ENCODE results near the gene TAF10. TPM values are rescaled to one million over a fixed set of nuclear protein-coding genes. Genes with fewer than 3 reads are reported as not detected.

The TAF10 gene
- polyA plus RNA-seq, 1 of the 3 experiments (the other 2 are of a cell fraction) = 213 TPM

GRCh38 chr11:6618117-6619003, 6.3 kb upstream of the TAF10 start:
- no peak for DNase-seq
- WGBS (ENCODE audit: low lambda C conversion rate) = 34% methylated on average over 13 of the region's 15 CpGs
- H3F3A ChIP-seq (replicated peaks; ENCODE audit: insufficient read depth) = peaks cover 13% of the 10 kb centered on the region
- peak overlapping the region; percentile 68 to 90 for H3K4me3 ChIP-seq (ENCODE audit: low read depth in 2 of 2, low read length in 1 of 2)
- H3K27ac ChIP-seq (ENCODE audit: low read depth in 2 of 2, low read length in 1 of 2) = peak overlapping the region in 1 of 2 experiments; percentile 49; a peak in 1 of 4 replicates
- peaks cover 7 to 9% of the 10 kb centered on the region in 2 experiments; a peak in 3 of 4 replicates for H3K4me1 ChIP-seq (ENCODE audit: control insufficient read depth in 1 of 2, insufficient read depth in 2 of 2, low read depth in 1 of 2, low read length in 1 of 2)
- TF ChIP-seq EP300 (IDR thresholded peaks at IDR 0.05; ENCODE audit: borderline replicate concordance in 1 of 2, low read depth in 1 of 2, low read length in 1 of 2) (no peak), RFX5 (IDR thresholded peaks at IDR 0.05; ENCODE audit: low read length) (0 out of 2 replicates have a peak, but pooled peaks have one; percentile 6)
- no peaks in the 10 kb centered on the region for H3K27me3 ChIP-seq (ENCODE audit: insufficient read depth)
- H3K9me2 ChIP-seq = no peaks in the 10 kb centered on the region
- H3K9me3 ChIP-seq = no peaks in the 10 kb centered on the region
- peak overlapping the region; percentile 97 for H3K4me2 ChIP-seq
- H4K20me1 ChIP-seq (ENCODE audit: insufficient read depth) = no peaks in the 10 kb centered on the region
- peaks cover 0 to 23% of the 10 kb centered on the region in 2 experiments for H3K36me3 ChIP-seq (replicated peaks in 1 of 2; ENCODE audit: control insufficient read depth in 1 of 2, insufficient read depth in 2 of 2, low read length in 1 of 2)
- peaks cover 15% of the 10 kb centered on the region; the same call in 1 of the 2 replicates for H3K79me2 ChIP-seq (ENCODE audit: insufficient read depth)
- CTCF ChIA-PET = interaction anchor here (0.6 to 1.9 kb wide), 9 partner anchors 10 to 239 kb away, joined by 3 to 5 read pairs (median 4); no protein-coding TSS in a partner anchor
- peak overlapping the region; percentile 94 for H2AFZ ChIP-seq (ENCODE audit: low read depth)
- peak overlapping the region; percentile 62 for H3K9ac ChIP-seq
- POLR2A ChIA-PET = interaction anchor here (0.6 to 4.5 kb wide), 6 partner anchors 10 to 79 kb away, joined by 3 to 29 read pairs (median 6); partner anchors contain the start of genes ILK and MRPL17

GRCh38 chr11:6617315-6617781, 5.3 kb upstream of the TAF10 start:
- no peak for DNase-seq
- H2AFZ ChIP-seq (ENCODE audit: low read depth) = no peak overlapping the region
- no peaks in the 10 kb centered on the region for H3K9me2 ChIP-seq
- TF ChIP-seq USF2 (IDR thresholded peaks at IDR 0.05; ENCODE audit: borderline replicate concordance, low read depth, low read length) = no peak
- no peak for TF ChIP-seq MEF2A (IDR thresholded peaks at IDR 0.05; ENCODE audit: borderline replicate concordance, low read depth)
- no peak for TF ChIP-seq MAX (IDR thresholded peaks at IDR 0.05; ENCODE audit: low read depth)
- no peak for TF ChIP-seq CTCF (IDR thresholded peaks at IDR 0.05)
- no peak for TF ChIP-seq GABPA (IDR thresholded peaks at IDR 0.05; ENCODE audit: low read depth)
- TF ChIP-seq GATA2 (CRISPR knock-in tag; IDR thresholded peaks at IDR 0.05) = no peak
- no peak for TF ChIP-seq FOXJ3 (CRISPR knock-in tag; IDR thresholded peaks at IDR 0.05)
- TF ChIP-seq RCOR1 (IDR thresholded peaks at IDR 0.05; ENCODE audit: low read length) = no peak
- no peak for TF ChIP-seq FOSL2 (IDR thresholded peaks at IDR 0.05; ENCODE audit: borderline replicate concordance, low read depth)
- no peak for TF ChIP-seq RFX5 (IDR thresholded peaks at IDR 0.05; ENCODE audit: low read length)
- no peak for TF ChIP-seq FOXM1 (IDR thresholded peaks at IDR 0.05; ENCODE audit: low read depth)
- no peak for TF ChIP-seq SIN3A (IDR thresholded peaks at IDR 0.05; ENCODE audit: borderline replicate concordance, low read depth, low read length)
- TF ChIP-seq USF1 (IDR thresholded peaks at IDR 0.05; ENCODE audit: borderline replicate concordance, low read depth) = no peak
- TF ChIP-seq YY1 (IDR thresholded peaks at IDR 0.05; ENCODE audit: low read depth) = no peak
- TF ChIP-seq PBX3 (IDR thresholded peaks at IDR 0.05) = no peak
- TF ChIP-seq EZH2phosphoT487 (IDR thresholded peaks at IDR 0.05; ENCODE audit: borderline replicate concordance, low read depth) = no peak
- TF ChIP-seq RAD21 (IDR thresholded peaks at IDR 0.05; ENCODE audit: low read length) = no peak
- 83% methylated on average over 4 of the region's 5 CpGs for WGBS (ENCODE audit: low lambda C conversion rate)
- CTCF ChIA-PET = interaction anchor here (0.9 kb wide), 1 partner anchor 86 kb away, joined by 4 read pairs; no protein-coding TSS in a partner anchor
- POLR2A ChIA-PET = no interaction called here
- no peaks in the 10 kb centered on the region for H3K9me3 ChIP-seq
- H3K27me3 ChIP-seq (ENCODE audit: insufficient read depth) = no peaks in the 10 kb centered on the region
- peaks cover 0 to 23% of the 10 kb centered on the region in 2 experiments for H3K36me3 ChIP-seq (replicated peaks in 1 of 2; ENCODE audit: control insufficient read depth in 1 of 2, insufficient read depth in 2 of 2, low read length in 1 of 2)
- no peak overlapping the region for H3K9ac ChIP-seq
- peak overlapping the region; percentile 97 for H3K4me2 ChIP-seq
- H3K4me3 ChIP-seq (ENCODE audit: low read depth in 2 of 2, low read length in 1 of 2) = no peak overlapping the region
- H4K20me1 ChIP-seq (ENCODE audit: insufficient read depth) = no peaks in the 10 kb centered on the region
- peaks cover 15% of the 10 kb centered on the region; the same call in 1 of the 2 replicates for H3K79me2 ChIP-seq (ENCODE audit: insufficient read depth)
- H3F3A ChIP-seq (replicated peaks; ENCODE audit: insufficient read depth) = peaks cover 23% of the 10 kb centered on the region
- peaks cover 7 to 18% of the 10 kb centered on the region in 2 experiments; a peak in 3 of 4 replicates for H3K4me1 ChIP-seq (ENCODE audit: control insufficient read depth in 1 of 2, insufficient read depth in 2 of 2, low read depth in 1 of 2, low read length in 1 of 2)
- H3K27ac ChIP-seq (ENCODE audit: low read depth in 2 of 2, low read length in 1 of 2) = no peak overlapping the region

All from SK-N-SH (cell line).